Measurements from ENCODE around the gene GABRR3.

GABRR3 gene

GRCh38 chr3:98056035-98056434 lies 20.9 kb upstream of the GABRR3 start:
- DNase-seq (ENCODE audit: low read depth, low spot score) = no peak
- H3K4me3 ChIP-seq (ENCODE audit: low read depth, low read length) = no peak overlapping the region
- in situ Hi-C loops (cut with HindIII; ENCODE audit: low sequenced_read_pairs) = no loop called here
- TF ChIP-seq, protein P1, sequence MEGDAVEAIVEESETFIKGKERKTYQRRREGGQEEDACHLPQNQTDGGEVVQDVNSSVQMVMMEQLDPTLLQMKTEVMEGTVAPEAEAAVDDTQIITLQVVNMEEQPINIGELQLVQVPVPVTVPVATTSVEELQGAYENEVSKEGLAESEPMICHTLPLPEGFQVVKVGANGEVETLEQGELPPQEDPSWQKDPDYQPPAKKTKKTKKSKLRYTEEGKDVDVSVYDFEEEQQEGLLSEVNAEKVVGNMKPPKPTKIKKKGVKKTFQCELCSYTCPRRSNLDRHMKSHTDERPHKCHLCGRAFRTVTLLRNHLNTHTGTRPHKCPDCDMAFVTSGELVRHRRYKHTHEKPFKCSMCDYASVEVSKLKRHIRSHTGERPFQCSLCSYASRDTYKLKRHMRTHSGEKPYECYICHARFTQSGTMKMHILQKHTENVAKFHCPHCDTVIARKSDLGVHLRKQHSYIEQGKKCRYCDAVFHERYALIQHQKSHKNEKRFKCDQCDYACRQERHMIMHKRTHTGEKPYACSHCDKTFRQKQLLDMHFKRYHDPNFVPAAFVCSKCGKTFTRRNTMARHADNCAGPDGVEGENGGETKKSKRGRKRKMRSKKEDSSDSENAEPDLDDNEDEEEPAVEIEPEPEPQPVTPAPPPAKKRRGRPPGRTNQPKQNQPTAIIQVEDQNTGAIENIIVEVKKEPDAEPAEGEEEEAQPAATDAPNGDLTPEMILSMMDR (IDR thresholded peaks at IDR 0.05; ENCODE audit: low read depth, low read length) = no peak

- in situ Hi-C loops (cut with HindIII; ENCODE audit: low sequenced_read_pairs) = no loop called here
- TF ChIP-seq, protein P1 (IDR thresholded peaks at IDR 0.05; ENCODE audit: low read depth, low read length) = no peak
- no peak overlapping the region for H3K4me3 ChIP-seq (ENCODE audit: low read depth, low read length)
- no peak for DNase-seq (ENCODE audit: low read depth, low spot score)
These were observed 14.2 kb upstream of the GABRR3 start for GRCh38 chr3:98049271-98049670.

DNA sequence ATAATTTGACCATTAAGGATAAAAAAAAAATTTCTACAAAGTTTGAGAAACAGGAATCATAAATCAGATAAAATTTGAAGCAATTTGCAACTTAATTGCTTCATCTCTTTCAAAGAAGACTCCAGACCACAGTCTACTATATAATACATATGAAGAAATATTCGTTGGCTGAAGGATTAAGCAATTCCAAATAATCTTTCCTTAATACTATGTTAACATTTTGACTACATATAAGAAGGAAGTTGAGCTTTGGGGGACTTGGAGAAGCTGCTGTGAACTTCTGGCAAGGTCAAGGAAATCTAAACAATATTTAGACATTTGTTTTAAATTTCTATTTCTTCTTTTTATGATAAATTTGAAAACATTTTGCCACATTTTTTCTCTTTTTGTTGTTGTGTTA lies 13.5 kb upstream of the GABRR3 start:
- in situ Hi-C loops (cut with HindIII; ENCODE audit: low sequenced_read_pairs) = no loop called here
- no peak for DNase-seq (ENCODE audit: low read depth, low spot score)
- TF ChIP-seq, protein P1 (IDR thresholded peaks at IDR 0.05; ENCODE audit: low read depth, low read length) = no peak
- no peak overlapping the region for H3K4me3 ChIP-seq (ENCODE audit: low read depth, low read length)

DNA sequence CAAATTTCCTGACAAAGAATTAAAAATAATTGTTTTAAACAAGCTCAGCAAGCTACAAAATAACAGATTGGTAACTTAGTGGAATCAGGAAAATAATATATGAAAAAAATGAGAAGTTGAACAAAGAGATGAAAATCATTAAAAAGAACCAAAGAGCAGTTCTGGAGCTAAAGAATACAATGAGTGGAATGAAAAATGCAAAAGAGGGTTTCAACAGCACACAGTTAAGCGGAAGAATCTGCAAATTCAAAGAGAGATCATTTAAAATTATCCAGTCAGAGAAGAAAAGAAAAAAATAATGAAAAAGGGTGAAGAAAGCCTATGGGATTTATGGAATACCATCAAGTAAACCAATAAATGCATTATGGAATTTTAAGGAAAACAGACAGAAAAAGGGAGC lies 6.2 kb upstream of the GABRR3 start:
- no peak for DNase-seq (ENCODE audit: low read depth, low spot score)
- no peak overlapping the region for H3K4me3 ChIP-seq (ENCODE audit: low read depth, low read length)
- TF ChIP-seq, protein P1 (IDR thresholded peaks at IDR 0.05; ENCODE audit: low read depth, low read length) = no peak
- in situ Hi-C loops (cut with HindIII; ENCODE audit: low sequenced_read_pairs) = no loop called here

GRCh38 chr3:98039322-98040024 lies 4.4 kb upstream of the GABRR3 start:
- TF ChIP-seq, protein P1 (IDR thresholded peaks at IDR 0.05; ENCODE audit: low read depth, low read length) = peak; percentile 83
- DNase-seq (ENCODE audit: low read depth, low spot score) = peak; percentile 90
- in situ Hi-C loops (cut with HindIII; ENCODE audit: low sequenced_read_pairs) = no loop called here
- H3K4me3 ChIP-seq (ENCODE audit: low read depth, low read length) = peak overlapping the region; percentile 42

DNA sequence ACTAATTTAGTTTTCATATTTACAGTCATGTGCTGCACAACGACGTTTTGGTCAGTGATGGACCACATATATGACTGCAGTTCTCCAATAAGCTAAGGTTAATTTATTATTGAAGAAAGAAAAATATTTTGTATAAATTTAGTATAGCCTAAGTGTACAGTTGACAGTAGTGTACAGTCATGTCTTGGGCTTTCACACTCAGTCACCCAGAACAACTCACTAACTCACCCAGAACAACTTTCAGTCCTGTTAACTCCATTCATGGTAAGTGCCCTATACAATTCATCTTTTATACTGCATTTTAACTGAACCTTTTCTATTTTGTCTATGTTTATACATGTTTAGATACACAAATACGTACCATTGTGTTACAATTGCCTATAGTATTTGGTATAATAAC lies 3.8 kb upstream of the GABRR3 start:
- no peak overlapping the region for H3K4me3 ChIP-seq (ENCODE audit: low read depth, low read length)
- no peak for DNase-seq (ENCODE audit: low read depth, low spot score)
- TF ChIP-seq, protein P1 (IDR thresholded peaks at IDR 0.05; ENCODE audit: low read depth, low read length) = no peak
- in situ Hi-C loops (cut with HindIII; ENCODE audit: low sequenced_read_pairs) = no loop called here

All from astrocyte of the spinal cord (primary cell).